GM12878 (cell line): Measurements from ENCODE around the gene NPRL2. TPM values are rescaled to one million over a fixed set of nuclear protein-coding genes. Genes with fewer than 3 reads are reported as not detected.

ENCODE experiments used
- ATF7 ChIP-seq: fragments of 450-650 bp; IDR thresholded peaks from 2 replicates; pipeline ENCODE4 v1.6.1; 2016; ENCODE audit warnings: low read depth, mild to moderate bottlenecking
- BHLHE40 ChIP-seq, 2 experiments: fragments of 450-650 bp in 1 of 2; IDR thresholded peaks; 2 replicates each; pipeline ENCODE4 v1.6.1; 2011 to 2017; ENCODE audit warnings: low read depth in 2 of 2, borderline replicate concordance in 1 of 2, improper control_type of control experiment in 1 of 2, low read length in 1 of 2, mild to moderate bottlenecking in 1 of 2
- CBFB ChIP-seq: IDR thresholded peaks from 2 replicates; pipeline ENCODE4 v1.6.1; 2016; ENCODE audit warnings: antibody characterized with exemption, low read depth
- CUX1 ChIP-seq: IDR thresholded peaks from 2 replicates; pipeline ENCODE4 v1.6.1; 2012; ENCODE audit warnings: improper control_type of control experiment, low read depth, low read length; ENCODE audit not compliant: insufficient replicate concordance
- IRF4 ChIP-seq: IDR thresholded peaks from 2 replicates; pipeline ENCODE4 v1.6.1; 2011; ENCODE audit warnings: low read depth, low read length
- NR2C2 ChIP-seq: IDR thresholded peaks from 2 replicates; pipeline ENCODE4 v1.6.1; 2011; ENCODE audit warnings: borderline replicate concordance, low read depth; ENCODE audit not compliant: control insufficient read depth, insufficient read length
- POLR2A ChIP-seq: IDR thresholded peaks from 2 replicates; pipeline ENCODE4 v1.6.1; 2011; ENCODE audit warnings: low read depth, mild to moderate bottlenecking, low read length
- POU2F2 ChIP-seq: IDR thresholded peaks from 3 replicates; pipeline ENCODE4 v1.6.1; 2011; ENCODE audit warnings: low read depth, mild to moderate bottlenecking, low read length, borderline replicate concordance
- RAD21 ChIP-seq: IDR thresholded peaks from 2 replicates; pipeline ENCODE4 v1.6.1; 2011; ENCODE audit warnings: mild to moderate bottlenecking, low read depth, low read length, moderate library complexity; ENCODE audit not compliant: insufficient read depth
- REST ChIP-seq: IDR thresholded peaks from 2 replicates; pipeline ENCODE4 v1.6.1; 2012; ENCODE audit warnings: mild to moderate bottlenecking, low read depth, low read length
- TCF3 ChIP-seq: IDR thresholded peaks from 2 replicates; pipeline ENCODE4 v1.6.1; 2012; ENCODE audit warnings: low read depth, mild to moderate bottlenecking, low read length, borderline replicate concordance; ENCODE audit not compliant: insufficient read depth
- YY1 ChIP-seq: IDR thresholded peaks from 2 replicates; pipeline ENCODE4 v1.6.1; 2011; ENCODE audit warnings: low read depth, mild to moderate bottlenecking, low read length
- ZNF217 ChIP-seq: fragments of 450-650 bp; IDR thresholded peaks from 2 replicates; pipeline ENCODE4 v1.6.1; 2017; ENCODE audit warnings: antibody characterized with exemption, mild to moderate bottlenecking
- polyA plus RNA-seq, 11 experiments: library from polyadenylated mRNA; depleted of rRNA in 4 of 11; unstranded in 6 of 11; stranded (reverse) in 5 of 11; fragments of >200 nt; fragmentation: Nextera tagmentation in 4 of 11; fragmentation: Illumina TruSeq in 1 of 11; extraction: Ambion mirVana in 4 of 11; extraction: Trizol in 1 of 11; gene quantifications; 1 replicate in 1 of 11; 2 replicates in 10 of 11; pipeline versions ENCODE4 v1.2.1 to v1.2.3, GENCODE V29; 2011 to 2016; ENCODE audit warnings: inconsistent platforms in 2 of 11, missing spikeins in 2 of 11, low read depth in 1 of 11
- total RNA-seq, 4 experiments: library from RNA; depleted of rRNA in 3 of 4; stranded (reverse); fragments of >200 nt in 3 of 4; fragmentation: Illumina TruSeq in 1 of 4; extraction: Trizol in 1 of 4; gene quantifications; 2 replicates each; pipeline versions ENCODE4 v1.2.1 to v1.2.3, GENCODE V29; 2013 to 2021
- TF ChIP-seq, protein P1 (sequence below): IDR thresholded peaks from 2 replicates; pipeline ENCODE4 v1.6.1; 2011; ENCODE audit warnings: mild to moderate bottlenecking, low read depth, low read length, moderate library complexity; ENCODE audit not compliant: insufficient replicate concordance
- TF ChIP-seq, protein P2 (sequence below): IDR thresholded peaks from 2 replicates; pipeline ENCODE4 v1.6.1; 2011; ENCODE audit warnings: borderline replicate concordance, low read depth, mild to moderate bottlenecking, moderate library complexity, mixed read lengths, low read length; ENCODE audit not compliant: insufficient read depth; ENCODE audit errors: extremely low read length

NPRL2 gene
- total and polyA plus RNA-seq, 10 of the 15 experiments (the other 5 are each of a cell fraction or from before 2014, with no cell fraction given), result 17.8 to 54.2 (median 32.9) TPM

DNA sequence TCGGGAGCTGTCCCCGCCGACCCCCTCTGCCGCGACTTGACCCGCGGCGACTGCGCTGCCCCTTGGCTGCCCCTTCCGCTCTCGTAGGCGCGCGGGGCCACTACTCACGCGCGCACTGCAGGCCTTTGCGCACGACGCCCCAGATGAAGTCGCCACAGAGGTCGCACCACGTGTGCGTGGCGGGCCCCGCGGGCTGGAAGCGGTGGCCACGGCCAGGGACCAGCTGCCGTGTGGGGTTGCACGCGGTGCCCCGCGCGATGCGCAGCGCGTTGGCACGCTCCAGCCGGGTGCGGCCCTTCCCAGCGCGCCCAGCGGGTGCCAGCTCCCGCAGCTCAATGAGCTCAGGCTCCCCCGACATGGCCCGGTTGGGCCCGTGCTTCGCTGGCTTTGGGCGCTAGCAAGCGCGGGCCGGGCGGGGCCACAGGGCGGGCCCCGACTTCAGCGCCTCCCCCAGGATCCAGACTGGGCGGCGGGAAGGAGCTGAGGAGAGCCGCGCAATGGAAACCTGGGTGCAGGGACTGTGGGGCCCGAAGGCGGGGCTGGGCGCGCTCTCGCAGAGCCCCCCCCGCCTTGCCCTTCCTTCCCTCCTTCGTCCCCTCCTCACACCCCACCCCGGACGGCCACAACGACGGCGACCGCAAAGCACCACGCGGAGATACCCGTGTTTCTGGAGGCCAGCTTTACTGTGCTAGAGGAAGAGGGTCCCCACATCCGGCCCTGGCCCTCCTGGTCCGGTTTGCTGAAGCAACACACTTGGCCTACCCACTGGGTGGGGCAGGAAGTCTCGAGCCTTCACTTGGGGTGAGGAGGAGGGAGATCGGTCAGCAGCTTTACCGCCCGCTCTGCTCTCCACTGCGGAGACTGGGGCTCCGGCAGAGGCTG lies 9.9 kb downstream of the NPRL2 start, which contains the start of gene RASSF1 (continued):
- TF ChIP-seq CBFB (no peak; the same call in 1 of the 2 replicates), ATF7 (no peak), ZNF217 (no peak), YY1 (0 out of 2 replicates have a peak, but pooled peaks have one; percentile 8), IRF4 (no peak), POU2F2 (0 out of 3 replicates have a peak, but pooled peaks have one; percentile 29), CUX1 (no peak), NR2C2 (no peak), RAD21 (no peak), BHLHE40 (IDR thresholded peaks at IDR 0.05; ENCODE audit: borderline replicate concordance in 1 of 2, low read depth in 2 of 2, low read length in 1 of 2) (peak in 1 of 2 experiments; percentile 82; a peak in 2 of 4 replicates), TCF3 (peak; percentile 35; the same call in 1 of the 2 replicates), POLR2A (peak; percentile 79), REST (0 out of 2 replicates have a peak, but pooled peaks have one; percentile 7)
- TF ChIP-seq, protein P1, sequence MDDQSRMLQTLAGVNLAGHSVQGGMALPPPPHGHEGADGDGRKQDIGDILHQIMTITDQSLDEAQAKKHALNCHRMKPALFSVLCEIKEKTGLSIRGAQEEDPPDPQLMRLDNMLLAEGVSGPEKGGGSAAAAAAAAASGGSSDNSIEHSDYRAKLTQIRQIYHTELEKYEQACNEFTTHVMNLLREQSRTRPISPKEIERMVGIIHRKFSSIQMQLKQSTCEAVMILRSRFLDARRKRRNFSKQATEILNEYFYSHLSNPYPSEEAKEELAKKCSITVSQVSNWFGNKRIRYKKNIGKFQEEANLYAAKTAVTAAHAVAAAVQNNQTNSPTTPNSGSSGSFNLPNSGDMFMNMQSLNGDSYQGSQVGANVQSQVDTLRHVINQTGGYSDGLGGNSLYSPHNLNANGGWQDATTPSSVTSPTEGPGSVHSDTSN, result no peak
- TF ChIP-seq, protein P2, sequence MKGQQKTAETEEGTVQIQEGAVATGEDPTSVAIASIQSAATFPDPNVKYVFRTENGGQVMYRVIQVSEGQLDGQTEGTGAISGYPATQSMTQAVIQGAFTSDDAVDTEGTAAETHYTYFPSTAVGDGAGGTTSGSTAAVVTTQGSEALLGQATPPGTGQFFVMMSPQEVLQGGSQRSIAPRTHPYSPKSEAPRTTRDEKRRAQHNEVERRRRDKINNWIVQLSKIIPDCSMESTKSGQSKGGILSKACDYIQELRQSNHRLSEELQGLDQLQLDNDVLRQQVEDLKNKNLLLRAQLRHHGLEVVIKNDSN, result peak; percentile 70
